Lung (tissue), 12 donors: ENCODE data around the gene RUVBL2. TPM values are rescaled to one million over a fixed set of nuclear protein-coding genes. Genes with fewer than 3 reads are reported as not detected.

Experiments used
- ATAC-seq: fragments of 200-7000 bp; cut with Tn5 transposase; one replicate; pipeline ENCODE4 v1.9.1; 2020; ENCODE audit warnings: moderate number of reproducible peaks; ENCODE audit not compliant: insufficient read depth, low FRiP score
- DNase-seq, 3 donors: peaks; one replicate each; pipeline ENCODE4 v3.0.0-alpha.2; 2013 to 2017
- H3K27ac ChIP-seq, 2 donors: one replicate each; pipeline ENCODE4 v1.5.1; 2013; ENCODE audit warnings: mild to moderate bottlenecking in 2 of 2, moderate library complexity in 2 of 2, control low read depth in 1 of 2, inconsistent platforms in 1 of 2, low read depth in 1 of 2, low read length in 1 of 2
- H3K27me3 ChIP-seq, 3 donors: one replicate each; pipeline ENCODE4 v1.5.1; 2013; ENCODE audit warnings: low read length in 2 of 3; ENCODE audit not compliant: control insufficient read depth in 3 of 3, insufficient read depth in 3 of 3
- H3K36me3 ChIP-seq, 4 donors: one replicate each; pipeline ENCODE4 v1.5.1; 2013; ENCODE audit warnings: low read length in 4 of 4, mild to moderate bottlenecking in 1 of 4, moderate library complexity in 1 of 4; ENCODE audit not compliant: control insufficient read depth in 4 of 4, insufficient read depth in 4 of 4
- H3K4me1 ChIP-seq, 5 donors: one replicate each; pipeline ENCODE4 v1.5.1; 2013; ENCODE audit warnings: low read length in 5 of 5, mild to moderate bottlenecking in 2 of 5, moderate library complexity in 1 of 5; ENCODE audit not compliant: control insufficient read depth in 5 of 5, insufficient read depth in 5 of 5
- H3K4me3 ChIP-seq: one replicate; pipeline ENCODE4 v1.5.1; 2013; ENCODE audit warnings: mild to moderate bottlenecking, control low read depth, moderate library complexity
- H3K9ac ChIP-seq, 2 donors: one replicate each; pipeline ENCODE4 v1.5.1; 2013; ENCODE audit warnings: low read length in 2 of 2, control low read depth in 1 of 2; ENCODE audit not compliant: insufficient read depth in 1 of 2
- H3K9me3 ChIP-seq, 4 donors: one replicate each; pipeline ENCODE4 v1.5.1; 2013; ENCODE audit warnings: low read length in 3 of 4, mild to moderate bottlenecking in 1 of 4, moderate library complexity in 1 of 4; ENCODE audit not compliant: control insufficient read depth in 4 of 4, insufficient read depth in 3 of 4
- CTCF ChIP-seq: IDR thresholded peaks from 2 replicates; pipeline ENCODE4 v1.5.1; 2012; ENCODE audit warnings: mild to moderate bottlenecking; ENCODE audit errors: control extremely low read depth, extremely low read depth
- WGBS, 2 donors: extraction: QIAGEN DNeasy Blood & Tissue Kit; methylation state at CpG; one replicate each; pipeline ENCODE4 v1.1.7; 2013; 5-methylcytosine and 5-hydroxymethylcytosine counted together
- polyA plus RNA-seq, 2 donors: library from polyadenylated mRNA; stranded (reverse); fragments of 200-250 nt; gene quantifications; one replicate each; pipeline ENCODE4 v1.2.1, GENCODE V29; 2013
- total RNA-seq, 2 donors: library from RNA; depleted of rRNA in 1 of 2; stranded (reverse); fragments of >200 nt in 1 of 2; gene quantifications; one replicate each; pipeline ENCODE4 v1.2.1, GENCODE V29; 2014 to 2021
- donor health status: control.
- donor health status: control.
- donor health status: Bipolar disorder and iron deficiency.
- donor health status: healthy.
- donor health status: DM: yes; HTN: yes; CAD: no.

Gene RUVBL2
- total and polyA plus RNA-seq, 4 donors = 80.7 to 112 (median 96.8) TPM

DNA sequence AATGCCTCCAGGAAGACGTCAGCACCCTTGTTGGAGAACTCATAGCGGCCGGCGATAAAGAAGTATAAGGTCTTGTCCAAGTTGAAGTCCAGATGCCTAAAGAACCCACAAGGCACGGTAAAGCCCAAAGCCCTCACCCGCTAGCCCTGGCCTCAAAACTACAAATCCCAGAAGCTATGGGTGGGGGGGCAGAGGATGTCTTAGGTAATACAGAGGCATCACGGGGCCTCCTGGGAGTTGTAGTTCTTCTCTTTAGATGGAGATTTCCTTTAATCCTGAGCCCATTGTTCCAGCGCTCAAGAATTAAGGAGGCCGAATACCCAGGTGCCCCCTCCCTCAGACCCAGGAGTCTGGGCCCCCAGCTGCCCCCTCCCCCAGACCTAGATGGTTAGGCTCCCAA, 11.4 kb upstream of the RUVBL2 start:
- ATAC-seq = no peak
- Histone ChIP-seq H3K36me3 (peaks cover 19 to 36% (median 29%) of the 10 kb centered on the region in 4 donors), H3K4me1 (no peaks in the 10 kb centered on the region), H3K9ac (no peak overlapping the region), H3K27me3 (no peaks in the 10 kb centered on the region), H3K9me3 (no peaks in the 10 kb centered on the region), H3K4me3 (no peak overlapping the region), H3K27ac (no peak overlapping the region)
- DNase-seq = no peak
- no peak for TF ChIP-seq CTCF
- WGBS, 2 donors = 95 to 97% methylated on average over 9 of the region's 9 CpGs

DNA sequence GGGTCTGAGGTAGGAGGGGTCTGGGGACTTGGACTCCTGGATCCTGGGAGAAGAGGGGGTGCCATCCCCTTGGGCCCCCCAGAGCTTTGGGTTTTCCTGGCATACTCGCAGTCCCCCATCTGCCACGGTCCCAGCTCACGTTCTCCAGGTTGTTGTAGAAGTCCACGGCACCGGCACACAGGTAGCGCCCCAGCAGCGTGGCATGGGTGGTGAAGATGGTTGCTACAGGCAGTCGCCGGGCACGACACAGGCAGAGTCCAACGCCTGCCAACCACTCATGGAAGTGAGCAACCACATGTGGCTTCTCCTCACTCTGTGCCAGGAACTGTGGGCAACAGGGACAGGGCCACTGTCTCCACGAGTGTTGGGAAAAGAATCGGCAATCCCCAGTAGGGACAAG, 8.0 kb upstream of the RUVBL2 start:
- Histone ChIP-seq H3K27ac (no peak overlapping the region), H3K27me3 (no peaks in the 10 kb centered on the region), H3K36me3 (peaks cover 19 to 44% (median 27%) of the 10 kb centered on the region in 4 donors), H3K9ac (no peak overlapping the region), H3K4me1 (peaks cover 0 to 6% (median 0%) of the 10 kb centered on the region in 5 donors), H3K9me3 (no peaks in the 10 kb centered on the region), H3K4me3 (no peak overlapping the region)
- ATAC-seq = no peak
- 95 to 96% methylated on average over 13 of the region's 13 CpGs for WGBS, 2 donors
- no peak for TF ChIP-seq CTCF
- DNase-seq = no peak

GRCh38 chr19:48986211-48986610, 7.5 kb upstream of the RUVBL2 start:
- Histone ChIP-seq H3K4me1 (peaks cover 0 to 6% (median 3%) of the 10 kb centered on the region in 5 donors), H3K27me3 (no peaks in the 10 kb centered on the region), H3K9ac (no peak overlapping the region), H3K27ac (no peak overlapping the region), H3K4me3 (no peak overlapping the region), H3K36me3 (peaks cover 19 to 45% (median 28%) of the 10 kb centered on the region in 4 donors), H3K9me3 (no peaks in the 10 kb centered on the region)
- no peak for TF ChIP-seq CTCF
- no peak for DNase-seq
- WGBS, 2 donors = 78 to 95% methylated on average over 3 of the region's 3 CpGs
- no peak for ATAC-seq

- Histone ChIP-seq H3K4me3 (no peak overlapping the region), H3K27ac (no peak overlapping the region), H3K36me3 (peaks cover 19 to 43% (median 26%) of the 10 kb centered on the region in 4 donors), H3K9ac (no peak overlapping the region), H3K27me3 (no peaks in the 10 kb centered on the region), H3K4me1 (peaks cover 0 to 11% (median 9%) of the 10 kb centered on the region in 5 donors), H3K9me3 (no peaks in the 10 kb centered on the region)
- TF ChIP-seq CTCF = no peak
- DNase-seq (no peak), ATAC-seq (no peak)
- WGBS, 2 donors = 88 to 92% methylated on average over 7 of the region's 7 CpGs
These were observed 6.4 kb upstream of the RUVBL2 start for GRCh38 chr19:48987323-48987722.
